Left ventricle myocardium inferior (tissue), 1 donor: ENCODE data around the gene CAMK2N2. TPM values are rescaled to one million over a fixed set of nuclear protein-coding genes. Genes with fewer than 3 reads are reported as not detected.

ENCODE experiments used
- DNase-seq: peaks from one replicate; pipeline ENCODE4 v3.0.0-alpha.2; 2020
- H3K27ac ChIP-seq: fragments of 200-600 bp; replicated peaks from 2 replicates; pipeline ENCODE4 v1.8.0; 2021
- H3K27me3 ChIP-seq: fragments of 200-600 bp; 2 replicates; pipeline ENCODE4 v1.8.0; 2021; ENCODE audit warnings: low read depth
- H3K36me3 ChIP-seq: fragments of 200-600 bp; 2 replicates; pipeline ENCODE4 v1.8.0; 2021
- H3K4me1 ChIP-seq: fragments of 200-600 bp; 2 replicates; pipeline ENCODE4 v1.8.0; 2021
- H3K4me3 ChIP-seq: fragments of 200-600 bp; 2 replicates; pipeline ENCODE4 v1.8.0; 2021; ENCODE audit warnings: mild to moderate bottlenecking, moderate library complexity
- H3K9me3 ChIP-seq: fragments of 200-600 bp; replicated peaks from 2 replicates; pipeline ENCODE4 v1.8.0; 2021
- intact Hi-C: fragments of 100-400 bp; cut with micrococcal nuclease; formaldehyde crosslinking; loops from one replicate; pipeline ENCODE4 v1.11.0; 2022
- total RNA-seq: library from RNA; stranded (reverse); fragmentation: NEBNext Ultra II Directional; extraction: Animal tissue kit (Norgen Biotek cat#: 25700); gene quantifications from one replicate; pipeline ENCODE4 v1.2.1, GENCODE V29; 2021
- TF ChIP-seq, protein P1 (sequence below): fragments of 200-600 bp; IDR thresholded peaks from 2 replicates; pipeline ENCODE4 v1.8.0; 2021; ENCODE audit warnings: antibody characterized with exemption, mild to moderate bottlenecking, borderline replicate concordance
- donor health status: DM: no; HTN: yes; CAD: no; lungs with severe emphysema.

Gene CAMK2N2
- total RNA-seq, 1 donor from 2014 or later, result 0.16 TPM

DNA sequence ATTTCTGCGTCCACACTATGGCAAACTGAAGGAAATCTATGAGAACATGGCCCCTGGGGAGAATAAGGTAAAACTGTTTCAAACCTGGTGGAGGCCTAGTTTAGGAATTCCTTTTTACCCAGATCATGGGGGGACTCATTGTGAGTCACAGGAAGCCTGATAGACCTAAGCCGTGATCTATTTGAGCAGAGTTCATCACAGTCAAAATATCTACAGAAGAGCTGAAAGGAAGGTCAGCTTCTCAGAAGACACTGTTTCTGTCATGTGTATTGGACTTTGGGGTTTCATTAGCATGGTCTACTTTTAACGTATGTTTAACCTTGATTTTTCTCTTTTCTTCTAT is 39.0 kb upstream of the CAMK2N2 start:
- peaks cover 28% of the 10 kb centered on the region for H3K4me1 ChIP-seq
- H3K9me3 ChIP-seq, result no peaks in the 10 kb centered on the region
- intact Hi-C loops, result no loop called here
- H3K36me3 ChIP-seq, result peaks cover 53% of the 10 kb centered on the region
- peak overlapping the region; percentile 87 for H3K4me3 ChIP-seq
- no peak overlapping the region for H3K27ac ChIP-seq
- DNase-seq, result no peak
- H3K27me3 ChIP-seq, result no peaks in the 10 kb centered on the region
- TF ChIP-seq, protein P1, sequence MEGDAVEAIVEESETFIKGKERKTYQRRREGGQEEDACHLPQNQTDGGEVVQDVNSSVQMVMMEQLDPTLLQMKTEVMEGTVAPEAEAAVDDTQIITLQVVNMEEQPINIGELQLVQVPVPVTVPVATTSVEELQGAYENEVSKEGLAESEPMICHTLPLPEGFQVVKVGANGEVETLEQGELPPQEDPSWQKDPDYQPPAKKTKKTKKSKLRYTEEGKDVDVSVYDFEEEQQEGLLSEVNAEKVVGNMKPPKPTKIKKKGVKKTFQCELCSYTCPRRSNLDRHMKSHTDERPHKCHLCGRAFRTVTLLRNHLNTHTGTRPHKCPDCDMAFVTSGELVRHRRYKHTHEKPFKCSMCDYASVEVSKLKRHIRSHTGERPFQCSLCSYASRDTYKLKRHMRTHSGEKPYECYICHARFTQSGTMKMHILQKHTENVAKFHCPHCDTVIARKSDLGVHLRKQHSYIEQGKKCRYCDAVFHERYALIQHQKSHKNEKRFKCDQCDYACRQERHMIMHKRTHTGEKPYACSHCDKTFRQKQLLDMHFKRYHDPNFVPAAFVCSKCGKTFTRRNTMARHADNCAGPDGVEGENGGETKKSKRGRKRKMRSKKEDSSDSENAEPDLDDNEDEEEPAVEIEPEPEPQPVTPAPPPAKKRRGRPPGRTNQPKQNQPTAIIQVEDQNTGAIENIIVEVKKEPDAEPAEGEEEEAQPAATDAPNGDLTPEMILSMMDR, result no peak

DNA sequence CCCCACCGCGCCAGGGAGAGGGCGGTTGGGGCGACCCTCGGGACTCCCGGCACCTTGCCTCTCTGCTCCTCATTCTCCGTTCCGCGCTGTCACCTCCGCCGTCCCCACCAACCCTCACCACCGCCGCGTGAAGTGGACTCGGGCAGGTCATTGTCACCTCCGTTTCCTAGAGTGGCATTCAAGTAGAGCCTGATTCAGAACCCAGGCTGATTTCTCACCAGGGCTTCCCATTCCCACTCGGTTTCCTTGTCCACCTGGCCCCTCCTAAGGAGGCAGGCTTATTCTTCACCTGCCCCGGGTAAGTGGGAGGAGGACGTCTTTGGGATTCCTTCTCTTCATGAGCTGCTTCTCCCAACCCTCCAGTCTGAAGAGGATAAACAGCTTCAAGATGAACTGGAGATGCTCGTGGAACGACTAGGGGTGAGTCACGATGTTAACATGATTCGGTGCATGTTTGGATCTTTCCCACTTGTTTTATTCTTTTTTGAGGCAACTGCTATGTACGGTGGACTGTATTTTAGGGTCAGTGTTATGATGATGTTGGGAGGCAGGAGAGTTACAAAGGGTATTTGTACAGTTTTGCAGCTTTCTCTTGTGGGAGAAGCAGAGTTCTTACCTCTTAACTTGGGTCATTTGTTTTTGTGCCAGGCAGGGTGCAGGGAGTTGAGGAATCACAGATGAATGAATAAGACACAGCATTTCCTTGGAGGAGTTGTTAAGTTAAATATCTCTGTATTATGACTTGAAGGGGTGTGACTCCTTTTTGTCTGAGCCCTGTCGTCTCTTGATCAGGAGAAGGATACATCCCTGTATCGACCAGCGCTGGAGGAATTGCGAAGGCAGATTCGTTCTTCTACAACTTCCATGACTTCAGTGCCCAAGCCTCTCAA is 38.4 kb upstream of the CAMK2N2 start:
- Histone ChIP-seq H3K4me1 (peaks cover 28% of the 10 kb centered on the region), H3K27ac (peak overlapping the region; percentile 82), H3K9me3 (no peaks in the 10 kb centered on the region), H3K27me3 (no peaks in the 10 kb centered on the region), H3K36me3 (peaks cover 47% of the 10 kb centered on the region), H3K4me3 (peak overlapping the region; percentile 87)
- intact Hi-C loops, result no loop called here
- DNase-seq, result no peak
- TF ChIP-seq, protein P1, result no peak

DNA sequence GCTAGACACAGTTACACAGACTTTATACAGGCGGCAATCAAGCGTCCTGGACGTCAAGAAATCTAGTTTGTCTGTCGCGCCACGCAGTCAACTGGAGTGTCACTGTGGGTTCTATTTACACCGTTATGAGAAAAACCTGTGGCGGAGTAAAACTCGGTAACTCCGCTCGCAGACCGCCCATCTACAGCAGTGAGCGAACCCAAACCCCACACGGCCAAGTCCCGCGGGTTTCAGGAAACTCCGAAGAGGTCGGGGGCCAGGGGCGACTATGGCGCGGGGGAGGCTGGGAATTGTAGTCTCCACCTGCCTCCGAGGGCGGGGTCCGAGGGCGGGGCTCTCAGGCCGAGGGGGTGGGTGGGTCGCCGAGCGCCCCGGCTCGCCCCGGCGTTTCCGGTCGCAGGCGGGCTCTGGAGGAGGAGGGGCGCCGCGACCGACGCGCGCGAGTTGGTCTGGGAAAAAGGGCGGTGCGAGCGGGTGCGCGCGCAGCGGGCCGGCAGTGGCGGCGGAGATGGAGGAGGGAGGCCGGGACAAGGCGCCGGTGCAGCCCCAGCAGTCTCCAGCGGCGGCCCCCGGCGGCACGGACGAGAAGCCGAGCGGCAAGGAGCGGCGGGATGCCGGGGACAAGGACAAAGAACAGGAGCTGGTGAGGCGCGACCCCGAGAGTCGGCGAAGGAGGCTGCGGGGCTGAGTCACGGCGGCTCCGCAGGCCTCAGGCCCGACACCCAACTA is 37.6 kb upstream of the CAMK2N2 start, which contains the start of gene PSMD2:
Gene PSMD2, plus strand, starts transcription at position 483 of the 729 bp plus-strand sequence. Its CDS starts 26 bp downstream, at position 509.
- H3K27me3 ChIP-seq, result no peaks in the 10 kb centered on the region
- peak within 1 kb of the TSS; percentile 87 for H3K4me3 ChIP-seq
- H3K36me3 ChIP-seq, result peaks cover 39% of the 10 kb centered on the region
- TF ChIP-seq, protein P1, result no peak
- DNase-seq, result peak; percentile 99
- no peaks in the 10 kb centered on the region for H3K9me3 ChIP-seq
- intact Hi-C loops, result no loop called here
- H3K4me1 ChIP-seq, result peaks cover 28% of the 10 kb centered on the region
- H3K27ac ChIP-seq, result peak within 1 kb of the TSS; percentile 82

DNA sequence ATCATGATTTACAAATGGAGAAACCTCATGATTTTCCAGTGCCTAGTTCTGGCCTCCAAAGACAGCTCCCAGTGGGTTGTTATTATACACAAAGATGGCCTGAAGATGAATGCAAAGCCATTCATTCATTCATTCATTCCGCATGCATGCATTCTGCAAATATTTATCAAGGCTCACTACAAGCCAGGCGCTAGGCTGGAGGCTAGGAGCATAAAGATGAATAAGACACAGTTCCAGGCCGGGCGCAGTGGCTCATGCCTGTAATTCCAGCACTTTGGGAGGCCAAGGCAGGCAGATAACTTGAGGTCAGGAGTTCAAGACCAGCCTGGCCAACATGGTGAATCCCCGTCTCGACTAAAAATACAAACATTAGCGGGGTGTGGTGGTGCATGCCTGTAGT is 35.3 kb upstream of the CAMK2N2 start:
- Histone ChIP-seq H3K9me3 (no peaks in the 10 kb centered on the region), H3K36me3 (peaks cover 16% of the 10 kb centered on the region), H3K27ac (no peak overlapping the region), H3K4me3 (no peak overlapping the region), H3K27me3 (peaks cover 11% of the 10 kb centered on the region), H3K4me1 (peaks cover 28% of the 10 kb centered on the region)
- DNase-seq, result no peak
- intact Hi-C loops, result no loop called here
- TF ChIP-seq, protein P1, result no peak

- TF ChIP-seq, protein P1, result no peak
- no peak overlapping the region for H3K27ac ChIP-seq
- intact Hi-C loops, result no loop called here
- peaks cover 7% of the 10 kb centered on the region for H3K36me3 ChIP-seq
- H3K9me3 ChIP-seq, result no peaks in the 10 kb centered on the region
- H3K4me3 ChIP-seq, result no peak overlapping the region
- no peak for DNase-seq
- H3K4me1 ChIP-seq, result peaks cover 21% of the 10 kb centered on the region
- H3K27me3 ChIP-seq, result peaks cover 20% of the 10 kb centered on the region
Observed at GRCh38 chr3:184295771-184296170, 34.4 kb upstream of the CAMK2N2 start.
